SJSA1 (cell line): ENCODE results near the gene NOX5. TPM values are rescaled to one million over a fixed set of nuclear protein-coding genes. Genes with fewer than 3 reads are reported as not detected.

ENCODE experiments used
- DNase-seq, 2 experiments: peaks; one replicate each; pipeline ENCODE4 v3.0.0-alpha.2; 2015 to 2020; ENCODE audit warnings: low spot score in 2 of 2, low read depth in 1 of 2
- H3K27ac ChIP-seq: fragments of 250-450 bp; sonication (Bioruptor Pico); 2 replicates; pipeline ENCODE4 v1.5.1; 2020; ENCODE audit warnings: mild to moderate bottlenecking, moderate library complexity
- H3K27me3 ChIP-seq: fragments of 250-450 bp; sonication (Bioruptor Pico); replicated peaks from 2 replicates; pipeline ENCODE4 v1.5.1; 2020; ENCODE audit warnings: mild to moderate bottlenecking, moderate library complexity
- H3K36me3 ChIP-seq: fragments of 250-450 bp; sonication (Bioruptor Pico); 2 replicates; pipeline ENCODE4 v1.5.1; 2020; ENCODE audit warnings: mild to moderate bottlenecking
- H3K4me1 ChIP-seq: fragments of 250-450 bp; sonication (Bioruptor Pico); replicated peaks from 2 replicates; pipeline ENCODE4 v1.6.1; 2021; ENCODE audit warnings: mild to moderate bottlenecking
- H3K4me3 ChIP-seq: fragments of 250-450 bp; sonication (Bioruptor Pico); 2 replicates; pipeline ENCODE4 v1.5.1; 2020; ENCODE audit warnings: mild to moderate bottlenecking
- H3K9me3 ChIP-seq: fragments of 250-450 bp; sonication (Bioruptor Pico); replicated peaks from 2 replicates; pipeline ENCODE4 v1.5.1; 2020; ENCODE audit warnings: mild to moderate bottlenecking
- total RNA-seq: library from RNA; depleted of rRNA; stranded (reverse); fragments of >200 nt; shearing (Covaris generic); gene quantifications from 2 replicates; pipeline ENCODE4 v1.2.3, GENCODE V29; 2014

The NOX5 gene
- total RNA-seq, 1 experiment from 2014 or later = not detected

DNA sequence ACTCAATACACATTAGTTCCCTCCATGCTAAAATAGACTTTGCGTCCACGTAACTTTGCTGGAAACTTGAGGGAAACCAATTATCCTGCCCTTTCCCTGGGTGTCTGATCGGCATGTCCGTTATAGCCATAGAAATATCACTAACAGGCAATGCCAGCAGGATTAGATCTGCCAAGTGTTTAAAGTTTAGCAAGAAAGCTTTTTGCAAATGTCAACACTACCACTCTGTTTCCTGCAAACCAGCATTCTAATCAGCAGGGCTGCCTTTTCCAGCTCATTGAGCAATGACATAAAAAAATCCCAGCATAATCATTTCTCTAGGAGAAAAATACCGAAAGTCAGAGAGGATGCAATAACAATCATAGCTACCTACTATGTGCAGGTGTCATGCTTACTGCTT lies 60.9 kb downstream of the NOX5 start:
- H3K4me3 ChIP-seq = no peak overlapping the region
- H3K36me3 ChIP-seq = no peaks in the 10 kb centered on the region
- no peaks in the 10 kb centered on the region for H3K27me3 ChIP-seq
- DNase-seq = no peak
- no peak overlapping the region for H3K27ac ChIP-seq
- no peaks in the 10 kb centered on the region for H3K9me3 ChIP-seq
- peaks cover 16% of the 10 kb centered on the region for H3K4me1 ChIP-seq

GRCh38 chr15:69076756-69077155 lies 62.3 kb downstream of the NOX5 start:
- Histone ChIP-seq H3K36me3 (no peaks in the 10 kb centered on the region), H3K4me3 (no peak overlapping the region), H3K9me3 (no peaks in the 10 kb centered on the region), H3K4me1 (peaks cover 30% of the 10 kb centered on the region), H3K27ac (no peak overlapping the region), H3K27me3 (no peaks in the 10 kb centered on the region)
- no peak for DNase-seq

DNA sequence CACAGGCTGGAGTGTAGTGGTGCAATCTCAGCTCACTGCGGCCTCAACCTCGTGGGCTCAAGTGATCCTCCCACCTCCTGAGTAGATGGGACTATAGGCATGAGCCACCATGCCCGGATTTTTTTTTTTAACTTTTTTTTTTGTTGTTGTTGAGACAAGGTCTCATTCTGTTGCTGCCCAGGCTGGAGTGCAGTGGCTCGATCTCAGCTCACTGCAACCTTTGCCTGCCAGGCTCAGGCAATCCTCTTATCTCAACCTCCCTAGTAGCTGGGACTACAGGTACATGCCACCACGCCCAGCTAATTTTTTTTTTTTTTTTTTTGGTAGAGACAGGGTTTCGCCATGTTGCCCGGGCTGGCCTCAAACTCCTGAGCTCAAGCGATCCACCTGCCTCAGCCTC lies 64.1 kb downstream of the NOX5 start:
- no peaks in the 10 kb centered on the region for H3K36me3 ChIP-seq
- no peaks in the 10 kb centered on the region for H3K9me3 ChIP-seq
- DNase-seq = no peak
- H3K4me1 ChIP-seq = peaks cover 27% of the 10 kb centered on the region
- H3K27ac ChIP-seq = no peak overlapping the region
- no peaks in the 10 kb centered on the region for H3K27me3 ChIP-seq
- no peak overlapping the region for H3K4me3 ChIP-seq

DNA sequence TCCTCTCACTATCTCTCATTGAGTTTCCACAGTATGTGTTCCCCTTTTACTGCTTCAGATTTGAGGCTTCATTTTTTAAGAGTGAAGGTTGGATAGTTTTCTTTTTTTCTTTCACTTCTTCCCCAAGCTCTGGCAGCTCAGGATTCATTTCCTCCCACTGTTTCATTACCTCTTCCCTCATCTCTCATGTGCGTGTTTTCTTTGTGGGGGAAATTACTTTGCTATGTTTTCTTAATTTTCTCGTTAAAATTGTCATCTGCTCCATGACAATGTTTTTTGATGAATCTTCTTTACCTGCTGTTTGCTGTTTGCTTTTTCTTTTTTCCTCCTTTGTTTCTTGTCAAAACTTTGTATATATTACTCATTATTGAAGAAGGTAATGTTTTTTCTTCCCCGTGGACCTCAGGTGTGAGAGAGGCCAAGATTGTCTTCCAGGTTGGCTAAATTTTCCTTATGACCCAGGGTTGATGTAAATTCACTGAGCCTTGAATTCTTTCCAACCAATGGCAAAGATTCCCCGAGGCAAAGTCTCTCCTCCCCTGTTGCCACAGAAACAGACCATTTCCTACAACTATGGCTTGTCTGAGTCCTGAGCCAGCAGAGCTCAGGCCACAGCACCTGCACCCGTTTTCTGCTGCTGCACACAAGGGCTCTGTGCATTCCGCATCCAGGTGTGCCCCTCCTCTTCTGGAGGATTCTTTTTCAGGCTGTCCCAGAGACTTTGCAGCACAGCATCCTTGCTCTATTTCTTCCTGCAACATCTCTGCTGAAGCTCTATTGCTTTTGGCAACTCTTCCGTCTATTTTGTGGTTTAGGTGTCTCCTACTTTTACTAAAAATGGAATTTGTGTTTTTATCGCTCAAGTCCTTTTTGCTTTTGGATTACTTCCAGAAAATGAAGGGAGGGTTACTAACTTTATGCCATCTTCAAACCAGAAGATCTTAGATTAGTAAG lies 66.1 kb downstream of the NOX5 start:
- Histone ChIP-seq H3K36me3 (no peaks in the 10 kb centered on the region), H3K4me1 (peaks cover 32% of the 10 kb centered on the region), H3K9me3 (no peaks in the 10 kb centered on the region), H3K27me3 (no peaks in the 10 kb centered on the region), H3K4me3 (no peak overlapping the region), H3K27ac (no peak overlapping the region)
- DNase-seq = no peak

- no peak for DNase-seq
- H3K27ac ChIP-seq = no peak overlapping the region
Observed at GRCh38 chr15:69081310-69082004, 67.0 kb downstream of the NOX5 start.

GRCh38 chr15:69082021-69082502 lies 67.6 kb downstream of the NOX5 start:
- no peak for DNase-seq
- no peaks in the 10 kb centered on the region for H3K9me3 ChIP-seq

More at GRCh38 chr15:69081310-69082004, 67.0 kb downstream of the NOX5 start:
- H3K9me3 ChIP-seq = no peaks in the 10 kb centered on the region
- H3K27me3 ChIP-seq = no peaks in the 10 kb centered on the region
- H3K4me3 ChIP-seq = no peak overlapping the region
- peaks cover 40% of the 10 kb centered on the region for H3K4me1 ChIP-seq
- no peaks in the 10 kb centered on the region for H3K36me3 ChIP-seq

GRCh38 chr15:69082554-69082953 lies 68.1 kb downstream of the NOX5 start:
- Histone ChIP-seq H3K4me3 (no peak overlapping the region), H3K9me3 (no peaks in the 10 kb centered on the region), H3K27ac (no peak overlapping the region), H3K27me3 (no peaks in the 10 kb centered on the region), H3K36me3 (no peaks in the 10 kb centered on the region), H3K4me1 (peaks cover 51% of the 10 kb centered on the region)
- no peak for DNase-seq

More at GRCh38 chr15:69082021-69082502, 67.6 kb downstream of the NOX5 start:
- H3K4me1 ChIP-seq = peaks cover 46% of the 10 kb centered on the region
- no peak overlapping the region for H3K4me3 ChIP-seq
- H3K27ac ChIP-seq = no peak overlapping the region
- no peaks in the 10 kb centered on the region for H3K27me3 ChIP-seq
- H3K36me3 ChIP-seq = no peaks in the 10 kb centered on the region

DNA sequence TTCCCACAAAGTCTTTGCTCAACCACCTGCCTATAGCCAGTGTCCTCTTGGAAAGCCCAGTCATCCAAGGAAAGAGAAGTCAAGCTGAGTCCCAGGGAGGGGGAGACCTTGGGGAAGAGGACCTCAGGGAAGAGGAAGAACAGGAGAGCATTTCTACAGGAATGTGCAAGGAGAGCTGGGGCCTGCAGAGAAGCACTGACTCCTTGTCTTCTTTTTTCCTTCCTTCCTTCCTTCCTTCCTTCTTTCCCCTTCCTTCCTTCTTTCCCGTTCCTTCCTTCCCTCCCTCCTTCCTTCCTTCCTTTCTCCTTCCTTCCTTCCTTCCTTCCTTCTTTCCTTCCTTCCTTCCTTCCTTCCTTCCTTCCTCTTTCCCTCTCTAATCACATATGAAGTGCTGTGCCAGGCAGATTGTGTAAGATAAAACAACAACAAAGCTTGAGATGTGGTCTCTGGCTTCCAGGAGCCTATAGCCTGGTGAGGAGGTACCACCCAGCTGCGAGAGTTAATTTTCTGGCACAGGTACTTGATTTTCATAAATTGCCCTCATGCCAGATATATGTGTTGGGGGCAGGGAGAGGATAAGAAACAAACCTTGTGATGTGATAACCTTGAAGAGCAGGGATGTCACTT lies 70.0 kb downstream of the NOX5 start:
- no peaks in the 10 kb centered on the region for H3K9me3 ChIP-seq
- no peak overlapping the region for H3K4me3 ChIP-seq
- H3K4me1 ChIP-seq = peaks cover 58% of the 10 kb centered on the region
- H3K36me3 ChIP-seq = no peaks in the 10 kb centered on the region
- no peaks in the 10 kb centered on the region for H3K27me3 ChIP-seq
- no peak for DNase-seq
- H3K27ac ChIP-seq = no peak overlapping the region

GRCh38 chr15:69085325-69086081 lies 71.0 kb downstream of the NOX5 start:
- H3K4me3 ChIP-seq = no peak overlapping the region
- no peaks in the 10 kb centered on the region for H3K9me3 ChIP-seq
- H3K4me1 ChIP-seq = peaks cover 57% of the 10 kb centered on the region
- H3K27ac ChIP-seq = no peak overlapping the region
- peak; percentile 47 to 62 for DNase-seq
- H3K27me3 ChIP-seq = no peaks in the 10 kb centered on the region
- no peaks in the 10 kb centered on the region for H3K36me3 ChIP-seq

DNA sequence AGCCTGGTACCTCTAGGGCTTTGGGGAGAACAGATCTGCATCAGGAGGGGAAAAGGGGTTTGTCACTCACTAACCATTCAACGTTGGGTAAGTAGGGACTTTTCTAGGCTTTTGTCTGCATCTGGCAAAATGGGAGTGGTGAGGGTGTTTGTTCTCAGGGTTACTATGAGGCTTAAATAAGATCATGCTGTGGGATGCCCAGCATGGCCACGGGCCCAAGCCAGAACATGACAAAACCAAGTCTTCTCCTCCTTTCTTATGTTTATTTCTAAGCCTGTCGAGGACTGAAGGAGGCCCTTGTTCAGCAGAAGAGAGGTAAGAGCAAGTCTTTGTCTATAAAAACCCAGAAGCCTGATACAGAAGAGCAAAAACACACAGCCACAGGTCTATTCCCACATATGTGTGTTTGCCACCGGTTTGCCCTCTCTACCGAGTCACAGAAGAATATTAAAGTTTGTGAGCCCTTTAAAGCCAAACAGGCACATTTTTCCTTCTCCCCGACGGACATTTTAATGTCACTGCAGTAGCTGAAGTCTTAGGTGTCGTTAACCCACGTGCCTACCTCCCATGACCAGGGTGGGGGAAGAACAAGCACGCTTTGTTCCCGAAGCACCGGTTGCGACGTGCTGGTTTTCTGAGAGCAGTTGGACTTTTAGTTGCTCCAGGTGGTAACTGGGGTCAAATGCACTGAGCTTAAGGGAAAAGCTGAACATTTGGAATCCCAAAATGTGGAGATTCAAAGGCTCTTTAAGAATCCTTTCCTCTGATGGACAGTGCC lies 72.1 kb downstream of the NOX5 start:
- no peak overlapping the region for H3K4me3 ChIP-seq
- H3K27ac ChIP-seq = no peak overlapping the region
- DNase-seq = no peak
- H3K27me3 ChIP-seq = no peaks in the 10 kb centered on the region
- peaks cover 50% of the 10 kb centered on the region for H3K4me1 ChIP-seq
- H3K9me3 ChIP-seq = no peaks in the 10 kb centered on the region
- no peaks in the 10 kb centered on the region for H3K36me3 ChIP-seq

DNA sequence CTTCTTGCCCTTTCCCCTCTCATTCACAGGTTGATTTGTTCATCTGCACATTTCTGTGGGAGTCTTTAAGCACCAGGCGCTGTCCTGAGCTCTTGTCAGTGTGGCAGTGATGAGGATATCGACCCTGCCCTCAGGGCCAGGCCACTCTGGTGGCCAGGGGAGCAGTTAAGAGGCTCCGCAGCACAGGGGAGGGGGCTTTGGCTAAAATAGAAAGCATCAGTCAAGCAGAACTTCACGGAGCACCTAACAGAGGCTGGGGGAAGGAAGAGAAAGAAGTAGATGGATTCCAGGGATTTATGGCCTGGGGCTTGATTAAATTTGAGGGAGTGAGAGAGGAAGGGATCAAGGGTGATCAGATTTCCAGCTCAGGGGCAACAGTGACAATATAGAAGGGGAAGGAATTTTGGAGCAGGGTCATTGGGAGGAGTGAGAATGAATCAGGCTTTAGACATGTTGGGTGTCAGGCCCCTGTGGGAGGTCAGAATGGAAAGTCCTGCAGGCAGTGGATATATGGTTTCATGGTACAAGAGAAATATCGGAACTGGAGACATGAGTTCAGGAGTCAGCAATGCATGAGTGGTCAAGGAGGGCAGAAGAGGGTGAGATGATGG lies 73.0 kb downstream of the NOX5 start:
- peaks cover 51% of the 10 kb centered on the region for H3K4me1 ChIP-seq
- DNase-seq = no peak
- H3K36me3 ChIP-seq = no peaks in the 10 kb centered on the region

DNA sequence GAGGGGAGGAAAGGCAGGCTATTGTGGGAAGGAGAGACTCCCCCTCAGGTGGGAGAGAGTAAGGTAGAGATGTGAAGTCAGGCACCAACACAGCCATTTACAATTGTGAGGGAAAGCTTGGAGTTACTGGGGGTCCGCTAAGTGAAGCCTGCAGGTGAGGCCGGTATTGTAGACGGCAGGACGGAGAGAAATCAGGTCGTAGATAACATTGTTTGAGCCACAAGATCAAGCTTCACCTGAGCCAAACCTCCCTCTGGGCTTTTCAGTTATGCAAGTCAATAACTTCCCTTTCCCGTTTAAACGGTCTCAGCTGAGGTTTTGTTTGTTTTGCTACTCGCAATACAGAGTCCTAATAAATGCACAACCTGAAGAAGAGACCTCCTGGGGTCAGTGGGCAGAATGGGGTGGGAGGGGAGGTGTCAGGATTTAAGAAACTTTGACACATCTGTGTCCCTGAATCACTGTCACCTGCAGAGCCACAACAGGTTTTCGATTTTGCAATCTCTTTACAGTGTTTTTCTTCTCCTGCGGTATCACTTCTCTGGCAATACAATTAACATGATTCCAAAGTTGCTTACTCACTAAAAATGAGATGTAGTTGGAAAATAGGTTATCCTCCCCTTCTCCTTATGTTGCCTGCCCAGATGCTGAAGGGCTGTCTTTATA lies 73.9 kb downstream of the NOX5 start:
- no peak for DNase-seq
- H3K27me3 ChIP-seq = no peaks in the 10 kb centered on the region
- H3K4me1 ChIP-seq = peaks cover 60% of the 10 kb centered on the region
- H3K4me3 ChIP-seq = no peak overlapping the region
- no peak overlapping the region for H3K27ac ChIP-seq
- H3K36me3 ChIP-seq = no peaks in the 10 kb centered on the region
- H3K9me3 ChIP-seq = no peaks in the 10 kb centered on the region; the same call in 1 of the 2 replicates

More for the DNA sequence above, 73.0 kb downstream of the NOX5 start:
- Histone ChIP-seq H3K4me3 (no peak overlapping the region), H3K27me3 (no peaks in the 10 kb centered on the region), H3K27ac (no peak overlapping the region), H3K9me3 (no peaks in the 10 kb centered on the region)
